Measurements from ENCODE around the gene VAPA.

DNA sequence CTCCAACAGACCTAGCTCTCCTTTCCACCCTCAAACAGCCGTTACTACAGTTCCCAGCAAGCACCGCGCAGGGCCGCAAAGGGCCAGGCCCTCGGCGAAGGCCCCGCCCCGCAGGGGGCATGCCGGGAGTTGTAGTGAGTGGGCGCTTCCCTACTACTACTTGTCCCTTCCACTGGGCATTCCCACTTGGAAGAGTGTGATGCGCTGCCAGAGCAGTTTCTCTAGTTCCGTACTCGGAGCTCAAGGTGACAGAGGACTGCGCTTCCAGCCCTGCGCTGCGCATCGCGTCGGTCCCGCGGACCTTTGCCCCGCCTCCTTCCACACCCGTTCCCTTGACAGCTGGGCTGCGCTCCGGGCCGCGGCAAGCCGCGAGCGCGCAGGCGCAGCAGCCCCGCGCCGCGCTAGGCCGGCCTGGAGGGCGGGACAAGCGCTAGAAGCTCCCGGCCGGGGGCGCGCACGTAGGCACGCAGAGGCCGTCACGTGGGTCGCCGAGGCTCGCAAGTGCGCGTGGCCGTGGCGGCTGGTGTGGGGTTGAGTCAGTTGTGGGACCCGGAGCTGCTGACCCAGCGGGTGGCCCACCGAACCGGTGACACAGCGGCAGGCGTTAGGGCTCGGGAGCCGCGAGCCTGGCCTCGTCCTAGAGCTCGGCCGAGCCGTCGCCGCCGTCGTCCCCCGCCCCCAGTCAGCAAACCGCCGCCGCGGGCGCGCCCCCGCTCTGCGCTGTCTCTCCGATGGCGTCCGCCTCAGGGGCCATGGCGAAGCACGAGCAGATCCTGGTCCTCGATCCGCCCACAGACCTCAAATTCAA lies at the start of gene VAPA:
- TF ChIP-seq YY1 (IDR thresholded peaks at IDR 0.05; ENCODE audit: low read depth): 0 out of 2 replicates have a peak, but pooled peaks have one; percentile 45
- TF ChIP-seq EP300 (IDR thresholded peaks at IDR 0.05; ENCODE audit: borderline replicate concordance in 1 of 2, low read depth in 1 of 2, low read length in 1 of 2): no peak
- TF ChIP-seq SMC3 (IDR thresholded peaks at IDR 0.05; ENCODE audit: low read depth, low read length): no peak
- TF ChIP-seq SIN3A (IDR thresholded peaks at IDR 0.05; ENCODE audit: borderline replicate concordance, low read depth, low read length): 0 out of 2 replicates have a peak, but pooled peaks have one; percentile 39
- TF ChIP-seq RAD21 (IDR thresholded peaks at IDR 0.05; ENCODE audit: low read length): no peak
- no peak for TF ChIP-seq JUND (IDR thresholded peaks at IDR 0.05)
- no peak for TF ChIP-seq TCF12 (IDR thresholded peaks at IDR 0.05)
- TF ChIP-seq, protein P1, sequence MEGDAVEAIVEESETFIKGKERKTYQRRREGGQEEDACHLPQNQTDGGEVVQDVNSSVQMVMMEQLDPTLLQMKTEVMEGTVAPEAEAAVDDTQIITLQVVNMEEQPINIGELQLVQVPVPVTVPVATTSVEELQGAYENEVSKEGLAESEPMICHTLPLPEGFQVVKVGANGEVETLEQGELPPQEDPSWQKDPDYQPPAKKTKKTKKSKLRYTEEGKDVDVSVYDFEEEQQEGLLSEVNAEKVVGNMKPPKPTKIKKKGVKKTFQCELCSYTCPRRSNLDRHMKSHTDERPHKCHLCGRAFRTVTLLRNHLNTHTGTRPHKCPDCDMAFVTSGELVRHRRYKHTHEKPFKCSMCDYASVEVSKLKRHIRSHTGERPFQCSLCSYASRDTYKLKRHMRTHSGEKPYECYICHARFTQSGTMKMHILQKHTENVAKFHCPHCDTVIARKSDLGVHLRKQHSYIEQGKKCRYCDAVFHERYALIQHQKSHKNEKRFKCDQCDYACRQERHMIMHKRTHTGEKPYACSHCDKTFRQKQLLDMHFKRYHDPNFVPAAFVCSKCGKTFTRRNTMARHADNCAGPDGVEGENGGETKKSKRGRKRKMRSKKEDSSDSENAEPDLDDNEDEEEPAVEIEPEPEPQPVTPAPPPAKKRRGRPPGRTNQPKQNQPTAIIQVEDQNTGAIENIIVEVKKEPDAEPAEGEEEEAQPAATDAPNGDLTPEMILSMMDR (IDR thresholded peaks at IDR 0.05): no peak
- TF ChIP-seq FOSL2 (IDR thresholded peaks at IDR 0.05; ENCODE audit: borderline replicate concordance, low read depth): no peak

Data from SK-N-SH (cell line).